ENCODE measurements around the gene IMPDH2. TPM values are rescaled to one million over a fixed set of nuclear protein-coding genes. Genes with fewer than 3 reads are reported as not detected.

IMPDH2 gene
- 100 to 1,000 TPM; 195 to 228 (median 202) TPM for total RNA-seq (2021; fragmentation: NEBNext Ultra II Directional; extraction: Animal tissue kit (Norgen Biotek cat#: 25700))
- long read RNA-seq, transcript IMPDH2-201 (14 exons, 1,643 nt) = major isoform, 254 of 301 reads
- long read RNA-seq, partial matches to known transcripts = 21 of 301 reads
- long read RNA-seq, other reads (novel, unspliced or antisense) = 26 of 301 reads

DNA sequence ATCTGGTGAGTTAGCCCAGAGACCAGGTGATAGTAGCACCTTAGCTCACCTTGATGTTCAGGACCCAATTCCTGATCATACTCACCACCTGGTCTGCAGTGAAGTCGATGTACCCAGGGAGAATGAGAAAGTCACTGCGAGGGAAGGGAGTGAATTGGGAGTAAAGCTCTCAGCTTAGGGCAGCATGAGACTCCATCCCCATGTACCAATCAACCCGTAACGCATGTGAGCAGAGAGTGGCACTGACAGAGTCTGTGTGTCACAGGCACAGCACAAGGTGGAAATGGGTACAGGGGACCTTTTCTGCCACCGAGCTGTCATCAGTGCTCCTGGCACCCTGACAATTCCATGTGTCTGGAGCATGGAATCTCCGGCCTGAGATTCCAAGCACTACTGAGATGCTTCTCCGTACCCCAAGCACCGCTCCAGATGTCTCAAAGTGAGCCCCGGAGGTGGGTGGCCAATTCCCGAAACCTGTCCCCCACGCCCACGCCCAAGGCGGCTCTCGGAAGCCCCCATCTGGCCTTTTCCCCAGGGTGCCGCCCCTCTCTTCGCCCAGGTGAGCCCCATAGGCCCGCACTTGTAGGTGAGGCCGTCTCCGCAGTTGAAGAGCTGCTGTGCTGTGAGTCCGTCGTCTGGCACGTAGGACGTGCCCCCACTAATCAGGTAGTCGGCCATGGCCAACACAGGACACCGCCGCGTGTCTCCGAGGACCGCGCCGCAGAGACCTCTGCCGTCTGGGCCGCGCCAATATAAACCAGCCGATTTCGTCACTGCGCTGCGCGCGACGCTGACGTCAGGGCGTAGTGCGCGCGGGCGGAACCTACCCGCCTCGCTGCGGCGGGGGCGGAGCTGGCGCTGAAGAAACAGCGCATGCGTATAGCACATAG lies at the start of gene IMPDH2:
TSS of gene IMPDH2 (minus strand) at position 726 of the 890 bp plus-strand sequence. CDS start at position 678, 48 bp downstream.
- Mint-ChIP-seq H3K4me3 (peak within 1 kb of the TSS; percentile 95), H3K36me3 (ENCODE audit: low read depth) (peaks cover 61% of the 10 kb centered on the region), H3K27me3 (ENCODE audit: insufficient read depth) (peaks cover 14% of the 10 kb centered on the region), H3K4me1 (ENCODE audit: low read depth) (peaks cover 69% of the 10 kb centered on the region), H3K27ac (peak within 1 kb of the TSS; percentile 92), H3K9me3 (peaks cover 3% of the 10 kb centered on the region; the same call in 1 of the 2 replicates)
- TF ChIP-seq, protein P1, sequence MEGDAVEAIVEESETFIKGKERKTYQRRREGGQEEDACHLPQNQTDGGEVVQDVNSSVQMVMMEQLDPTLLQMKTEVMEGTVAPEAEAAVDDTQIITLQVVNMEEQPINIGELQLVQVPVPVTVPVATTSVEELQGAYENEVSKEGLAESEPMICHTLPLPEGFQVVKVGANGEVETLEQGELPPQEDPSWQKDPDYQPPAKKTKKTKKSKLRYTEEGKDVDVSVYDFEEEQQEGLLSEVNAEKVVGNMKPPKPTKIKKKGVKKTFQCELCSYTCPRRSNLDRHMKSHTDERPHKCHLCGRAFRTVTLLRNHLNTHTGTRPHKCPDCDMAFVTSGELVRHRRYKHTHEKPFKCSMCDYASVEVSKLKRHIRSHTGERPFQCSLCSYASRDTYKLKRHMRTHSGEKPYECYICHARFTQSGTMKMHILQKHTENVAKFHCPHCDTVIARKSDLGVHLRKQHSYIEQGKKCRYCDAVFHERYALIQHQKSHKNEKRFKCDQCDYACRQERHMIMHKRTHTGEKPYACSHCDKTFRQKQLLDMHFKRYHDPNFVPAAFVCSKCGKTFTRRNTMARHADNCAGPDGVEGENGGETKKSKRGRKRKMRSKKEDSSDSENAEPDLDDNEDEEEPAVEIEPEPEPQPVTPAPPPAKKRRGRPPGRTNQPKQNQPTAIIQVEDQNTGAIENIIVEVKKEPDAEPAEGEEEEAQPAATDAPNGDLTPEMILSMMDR (IDR thresholded peaks at IDR 0.05) = peak; percentile 24; the same call in 1 of the 2 replicates
- DNase-seq = peak; percentile 88

DNA sequence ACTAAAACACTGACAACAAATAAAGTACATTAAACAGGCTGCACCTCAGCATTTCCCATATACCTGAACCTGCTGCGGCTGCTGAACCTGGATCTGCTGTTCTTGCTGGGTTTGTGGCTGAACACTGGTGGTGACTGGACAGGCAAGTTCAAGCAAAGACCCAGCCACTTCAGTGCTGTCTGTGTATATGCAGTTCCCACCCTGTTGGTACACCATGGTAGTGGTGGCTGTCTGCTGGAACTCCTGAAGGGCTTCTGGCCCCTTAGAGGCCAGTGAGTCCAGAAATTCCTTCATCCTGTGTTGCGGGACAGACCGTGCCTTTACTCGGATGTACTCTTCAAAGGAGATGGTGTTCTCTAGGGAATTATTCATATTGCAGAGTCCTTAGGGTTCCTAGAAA lies 47.4 kb upstream of the IMPDH2 start:
- Mint-ChIP-seq H3K9me3 (no peaks in the 10 kb centered on the region), H3K4me3 (no peak overlapping the region), H3K27ac (no peak overlapping the region), H3K4me1 (ENCODE audit: low read depth) (no peaks in the 10 kb centered on the region), H3K36me3 (ENCODE audit: low read depth) (peaks cover 8% of the 10 kb centered on the region; the same call in 1 of the 2 replicates), H3K27me3 (ENCODE audit: insufficient read depth) (no peaks in the 10 kb centered on the region)
- TF ChIP-seq, protein P1 (IDR thresholded peaks at IDR 0.05) = no peak
- DNase-seq = no peak

DNA sequence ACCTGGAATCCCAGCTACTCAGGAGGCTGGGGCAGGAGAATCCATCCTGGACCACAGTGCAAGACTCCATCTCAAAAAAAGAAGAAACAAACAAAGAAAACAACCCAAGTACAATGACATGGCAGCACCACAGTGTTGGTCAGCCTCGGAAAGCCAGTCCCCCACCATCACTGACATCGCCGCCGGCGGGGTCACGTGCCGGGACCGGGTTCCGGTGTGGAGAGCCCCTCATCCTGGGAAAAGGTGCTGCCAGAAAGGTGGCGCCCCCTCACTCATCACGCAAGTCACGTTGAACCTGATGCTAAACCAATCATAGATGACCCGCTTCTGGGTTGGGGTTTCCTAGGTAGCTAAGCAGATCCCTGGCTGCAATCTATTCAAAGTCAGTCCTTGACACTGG lies 46.9 kb upstream of the IMPDH2 start:
- Mint-ChIP-seq H3K4me3 (no peak overlapping the region), H3K27me3 (ENCODE audit: insufficient read depth) (no peaks in the 10 kb centered on the region)

DNA sequence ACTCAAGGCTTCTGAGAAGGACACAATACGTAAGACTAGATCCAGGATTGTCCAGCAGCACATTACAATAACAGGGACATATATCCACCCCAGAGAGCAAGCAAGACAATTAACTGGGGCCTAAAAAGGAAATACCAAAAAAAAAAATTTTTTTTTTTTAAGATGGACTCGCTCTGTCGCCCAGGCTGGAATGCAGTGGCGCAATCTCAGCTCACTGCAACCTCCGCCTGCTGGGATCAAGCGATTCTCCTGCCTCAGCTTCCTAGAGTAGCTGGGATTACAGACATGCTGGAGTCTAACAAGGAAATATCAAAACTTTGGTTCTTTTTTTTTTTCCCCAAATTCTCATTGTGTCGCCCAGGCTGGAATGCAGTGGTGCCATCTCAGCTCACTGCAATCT lies 28.8 kb upstream of the IMPDH2 start:
- no peak overlapping the region for H3K4me3 Mint-ChIP-seq
- DNase-seq = no peak
- H3K4me1 Mint-ChIP-seq (ENCODE audit: low read depth) = peaks cover 10% of the 10 kb centered on the region
- no peaks in the 10 kb centered on the region for H3K9me3 Mint-ChIP-seq
- peaks cover 4% of the 10 kb centered on the region for H3K27me3 Mint-ChIP-seq (ENCODE audit: insufficient read depth)
- H3K27ac Mint-ChIP-seq = no peak overlapping the region
- H3K36me3 Mint-ChIP-seq (ENCODE audit: low read depth) = peaks cover 16% of the 10 kb centered on the region
- TF ChIP-seq, protein P1 (IDR thresholded peaks at IDR 0.05) = no peak

More for the DNA sequence above, 46.9 kb upstream of the IMPDH2 start:
- Mint-ChIP-seq H3K36me3 (ENCODE audit: low read depth) (peaks cover 8% of the 10 kb centered on the region; the same call in 1 of the 2 replicates), H3K27ac (no peak overlapping the region), H3K4me1 (ENCODE audit: low read depth) (no peaks in the 10 kb centered on the region), H3K9me3 (no peaks in the 10 kb centered on the region)
- DNase-seq = no peak
- TF ChIP-seq, protein P1 (IDR thresholded peaks at IDR 0.05) = no peak

DNA sequence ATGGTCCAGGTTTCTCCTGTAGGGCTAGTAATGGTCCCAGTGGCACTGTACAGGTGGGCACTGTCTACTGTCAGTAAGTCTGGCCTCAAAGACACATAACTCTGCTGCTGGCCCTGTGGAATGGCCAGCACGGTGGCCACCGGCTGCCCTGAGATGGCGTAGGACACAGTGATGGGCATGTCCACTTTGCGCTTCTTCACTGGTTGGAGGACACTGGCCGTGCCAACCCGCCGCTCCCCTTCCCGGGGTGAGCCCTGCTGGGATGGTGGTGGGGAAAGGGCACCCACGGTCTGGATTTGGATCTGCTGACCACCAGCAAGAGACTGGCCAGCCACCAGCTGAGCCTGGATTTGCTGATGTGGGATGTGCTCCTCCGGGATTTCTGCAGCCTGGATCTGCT lies 28.1 kb upstream of the IMPDH2 start:
- no peak overlapping the region for H3K27ac Mint-ChIP-seq
- peaks cover 10% of the 10 kb centered on the region for H3K4me1 Mint-ChIP-seq (ENCODE audit: low read depth)
- no peak for DNase-seq
- TF ChIP-seq, protein P1 (IDR thresholded peaks at IDR 0.05) = no peak
- H3K4me3 Mint-ChIP-seq = no peak overlapping the region
- H3K9me3 Mint-ChIP-seq = no peaks in the 10 kb centered on the region
- peaks cover 21% of the 10 kb centered on the region for H3K36me3 Mint-ChIP-seq (ENCODE audit: low read depth)
- peaks cover 4% of the 10 kb centered on the region for H3K27me3 Mint-ChIP-seq (ENCODE audit: insufficient read depth)
